Fibroblast of the conjunctiva (primary cell): ENCODE measurements around the gene GMPR.

Experiments
- DNase-seq: peaks from one replicate; pipeline ENCODE4 v3.0.0-alpha.2; 2010; ENCODE audit warnings: low read depth

GMPR gene

DNA sequence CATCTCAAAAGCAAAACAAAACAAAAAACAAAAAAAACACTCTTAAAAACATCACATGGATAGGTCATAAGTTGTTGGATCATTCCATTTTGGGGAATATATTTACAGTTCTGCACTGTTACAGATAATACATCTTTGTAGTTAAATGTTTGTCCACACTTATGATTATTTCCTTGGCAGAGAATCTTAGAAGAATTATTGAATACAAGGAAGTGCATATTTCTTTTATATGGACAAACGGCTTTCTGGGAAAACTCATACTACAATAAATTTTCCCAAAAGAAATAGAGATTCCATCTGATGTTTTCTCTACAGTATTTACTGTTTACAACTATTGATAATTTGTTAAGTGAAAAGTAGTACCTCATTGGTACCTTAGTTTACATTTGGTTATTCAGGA is 33.8 kb downstream of the GMPR start:
- DNase-seq: no peak

DNA sequence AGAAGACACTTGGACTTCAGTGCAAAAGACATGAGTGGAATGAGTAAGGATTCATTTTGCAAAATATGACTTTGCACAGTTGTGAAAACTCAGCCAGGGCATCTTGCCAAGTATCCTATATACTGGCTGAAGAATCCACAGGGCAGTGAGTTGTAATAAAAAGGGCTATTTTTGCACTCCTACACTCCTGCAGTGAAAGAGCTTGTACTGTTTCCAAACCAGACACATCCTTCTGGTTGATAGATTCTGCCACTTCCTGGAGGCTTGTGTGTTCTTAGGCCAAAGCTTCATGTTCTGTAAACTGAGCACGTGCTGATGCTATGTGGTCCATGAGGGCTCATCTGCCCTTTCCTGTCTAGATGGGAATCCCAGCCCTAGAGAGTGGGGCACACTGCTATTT is 34.9 kb downstream of the GMPR start:
- no peak for DNase-seq

DNA sequence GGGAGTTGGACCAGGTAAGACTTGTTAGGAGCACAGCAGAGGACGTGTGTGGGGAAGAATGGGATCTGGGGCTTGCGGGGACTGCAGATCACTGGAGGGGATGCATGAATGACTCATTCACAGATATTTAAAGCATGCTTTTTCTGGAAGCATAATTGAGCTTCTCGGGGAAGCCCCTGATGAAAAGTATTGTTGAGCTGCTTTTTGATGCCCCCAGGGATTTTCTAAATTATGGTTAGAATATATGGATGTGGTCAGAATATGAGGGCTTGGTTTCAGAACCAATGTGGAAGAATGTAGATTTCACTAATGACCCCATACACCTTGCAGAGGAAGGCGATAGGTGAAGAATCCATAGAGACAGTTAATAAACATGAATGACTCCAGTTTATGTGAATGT is 36.1 kb downstream of the GMPR start:
- no peak for DNase-seq

GRCh38 chr6:16274885-16275589 is 36.6 kb downstream of the GMPR start:
- no peak for DNase-seq

DNA sequence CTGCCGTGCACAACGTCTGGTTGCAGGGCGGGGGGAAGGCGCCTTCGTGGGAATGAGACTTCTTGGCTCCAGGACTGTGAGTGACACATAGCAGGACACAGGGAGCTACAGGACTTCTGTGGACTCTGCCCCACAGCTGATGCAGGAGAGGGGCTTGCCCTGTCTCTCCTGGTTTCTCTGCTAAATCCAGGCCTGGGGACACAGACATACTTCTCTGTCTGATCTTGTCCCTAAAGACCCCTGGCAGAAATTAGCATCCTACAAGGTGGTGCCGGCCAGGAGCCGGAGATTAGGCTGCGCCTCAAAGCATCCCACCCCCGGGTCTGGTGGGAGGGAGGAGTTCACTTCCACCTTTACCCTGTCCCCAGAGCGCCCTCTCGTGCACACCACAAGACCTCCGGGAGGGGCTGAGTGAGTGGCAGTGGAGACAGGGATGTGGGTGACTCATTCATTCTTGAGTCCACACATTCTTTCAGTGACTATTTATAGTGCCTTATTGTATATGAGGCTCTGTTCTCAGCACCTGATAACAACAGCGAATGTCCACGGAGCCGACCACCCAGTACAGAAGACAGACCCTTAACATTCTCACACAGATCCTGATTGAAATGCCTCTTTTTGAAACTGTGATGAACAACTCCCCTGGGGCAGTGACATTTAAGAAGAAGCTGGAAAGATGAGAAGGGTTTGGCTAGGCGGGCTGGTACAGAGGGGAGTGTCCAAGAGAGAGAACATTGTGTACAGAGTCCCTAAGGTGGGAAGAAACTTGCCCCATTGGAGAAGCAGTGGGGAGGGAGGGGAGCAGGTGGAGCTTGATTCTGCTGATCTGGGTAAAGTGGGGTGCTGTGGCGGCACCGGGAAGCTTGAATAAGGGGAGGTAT is 39.0 kb downstream of the GMPR start:
- peak; percentile 68 for DNase-seq

GRCh38 chr6:16278048-16278724 is 39.8 kb downstream of the GMPR start:
- no peak for DNase-seq

DNA sequence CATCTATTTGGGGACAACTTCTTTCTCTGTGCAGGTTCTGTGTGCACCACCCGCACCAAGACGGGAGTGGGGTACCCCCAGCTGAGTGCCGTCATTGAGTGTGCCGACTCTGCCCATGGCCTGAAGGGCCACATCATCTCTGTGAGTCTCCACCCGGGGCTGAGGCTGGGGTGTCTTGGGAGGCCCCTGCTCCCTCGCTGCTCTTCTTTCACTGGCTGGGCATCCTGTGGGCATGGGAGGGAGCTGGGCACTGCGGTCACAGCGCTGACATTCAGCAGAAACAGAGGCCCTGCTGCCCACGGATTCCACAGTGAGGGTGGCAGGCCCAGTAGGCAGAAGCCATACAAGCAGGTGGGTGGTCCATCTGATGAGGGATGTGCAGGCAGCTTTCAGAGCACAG is 40.4 kb downstream of the GMPR start:
- no peak for DNase-seq

DNA sequence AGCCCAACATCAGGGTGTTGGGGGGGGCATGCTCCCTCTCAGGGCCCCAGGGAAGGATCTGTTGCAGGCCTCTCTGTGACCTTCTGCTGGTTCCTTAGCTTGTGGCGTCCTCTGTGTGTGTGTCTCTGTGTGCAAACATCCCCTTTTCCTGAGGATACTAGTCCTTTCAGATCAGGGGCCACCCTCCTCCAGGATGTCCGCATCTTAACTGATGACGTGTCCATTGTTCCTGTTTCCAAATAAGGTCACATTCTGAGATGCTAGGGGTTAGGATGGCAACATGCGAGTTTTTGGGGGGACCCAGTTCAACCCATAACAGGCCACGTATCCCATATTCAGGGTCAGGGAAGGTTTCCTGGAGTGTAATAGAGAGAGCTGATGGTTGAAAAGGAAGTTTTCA is 40.9 kb downstream of the GMPR start:
- DNase-seq: no peak

GRCh38 chr6:16282370-16282769 is 44.0 kb downstream of the GMPR start:
- DNase-seq: no peak

DNA sequence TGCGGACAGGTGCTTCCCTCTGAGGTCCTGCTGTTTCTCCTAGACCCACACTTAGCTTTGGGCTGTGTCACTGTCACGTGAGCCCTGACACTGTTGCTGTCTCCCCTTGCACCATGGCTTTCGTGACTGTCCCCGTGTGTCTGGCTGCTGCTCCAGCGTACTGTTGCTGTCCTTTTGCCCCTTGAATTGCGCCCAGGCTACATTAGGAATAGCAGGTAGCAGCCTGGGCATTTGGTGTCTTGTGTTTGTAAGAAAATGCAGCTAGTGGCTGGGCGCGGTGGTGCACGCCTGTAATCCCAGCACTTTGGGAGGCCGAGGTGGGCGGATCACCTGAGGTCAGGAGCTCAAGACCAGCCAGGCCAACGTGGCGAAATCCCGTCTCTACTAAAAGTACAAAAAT is 46.1 kb downstream of the GMPR start:
- DNase-seq: no peak

DNA sequence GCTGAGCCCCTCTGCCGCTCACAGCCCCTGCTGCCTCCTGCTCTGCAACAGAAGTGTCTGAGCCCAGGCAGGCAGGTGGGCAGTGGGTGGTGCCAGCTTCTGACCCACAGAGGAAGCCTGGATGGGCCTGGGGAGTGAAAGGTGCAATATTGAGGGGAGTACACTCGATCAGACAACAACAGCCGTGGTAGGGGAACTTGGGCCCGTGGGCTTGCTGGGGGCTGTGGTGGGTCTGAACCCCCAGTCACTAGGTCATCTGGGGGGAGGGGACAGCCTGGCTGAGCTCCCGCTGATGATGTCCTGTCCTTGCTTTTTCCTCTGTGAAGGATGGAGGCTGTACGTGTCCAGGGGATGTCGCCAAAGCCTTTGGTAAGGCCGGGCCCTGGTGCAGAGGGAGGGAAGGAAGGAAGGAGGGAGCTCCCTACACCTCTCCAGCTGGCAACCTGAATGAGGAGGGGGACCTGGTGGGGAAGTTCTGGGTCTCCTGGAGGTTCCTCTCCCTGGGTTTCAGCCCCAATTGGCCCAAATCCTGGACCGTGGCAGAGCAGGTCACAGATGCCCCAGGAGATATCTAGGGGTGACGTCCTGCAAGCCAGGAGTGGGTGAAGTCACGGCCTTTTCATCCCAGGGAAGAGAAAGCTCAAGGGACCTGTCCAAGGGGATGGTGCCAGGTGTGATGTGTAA is 47.2 kb downstream of the GMPR start:
- no peak for DNase-seq

GRCh38 chr6:16286151-16286522 is 47.8 kb downstream of the GMPR start:
- peak; percentile 4 for DNase-seq

GRCh38 chr6:16288163-16288562 is 49.8 kb downstream of the GMPR start:
- no peak for DNase-seq

DNA sequence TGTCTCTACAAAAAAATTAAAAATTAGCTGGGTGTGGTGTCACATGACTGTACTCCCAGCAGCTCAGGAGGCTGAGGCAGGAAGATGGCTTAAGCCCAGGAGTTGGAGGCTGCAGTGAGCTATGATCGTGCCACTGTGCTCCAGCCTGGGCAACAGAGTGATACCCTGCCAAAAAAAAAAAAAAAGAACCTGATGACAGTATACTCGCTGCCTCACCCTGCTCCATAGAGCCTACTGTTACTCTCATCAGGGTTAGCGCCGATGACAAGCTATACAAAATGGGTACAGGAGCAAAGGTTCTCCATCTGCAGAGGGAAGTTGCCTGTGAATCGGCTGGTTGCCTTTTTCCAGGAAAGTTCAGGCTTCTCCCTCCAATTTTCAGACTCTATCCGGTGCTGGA is 53.4 kb downstream of the GMPR start:
- no peak for DNase-seq

DNA sequence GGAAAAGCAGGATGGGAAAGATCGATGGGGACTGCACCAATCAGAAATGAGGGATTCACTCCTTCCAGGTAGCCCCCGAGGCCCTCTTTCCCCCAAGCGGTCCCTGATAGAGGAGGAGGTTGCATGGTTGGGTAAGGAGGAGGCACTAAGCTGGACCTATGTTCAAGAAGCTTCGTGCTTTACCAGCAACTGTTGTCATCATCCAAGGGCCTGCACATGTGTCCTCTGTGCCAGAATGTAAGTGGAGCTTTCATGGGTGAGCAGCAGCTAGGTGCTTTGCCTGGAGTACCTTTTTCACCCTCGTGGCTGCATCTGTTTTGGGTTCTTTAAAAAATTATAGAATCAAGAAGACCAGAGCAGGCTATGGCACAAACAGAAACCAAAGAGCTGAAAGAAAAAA is 54.0 kb downstream of the GMPR start:
- DNase-seq: no peak

- DNase-seq: no peak
Measured at GRCh38 chr6:16292942-16293341, 54.6 kb downstream of the GMPR start.

DNA sequence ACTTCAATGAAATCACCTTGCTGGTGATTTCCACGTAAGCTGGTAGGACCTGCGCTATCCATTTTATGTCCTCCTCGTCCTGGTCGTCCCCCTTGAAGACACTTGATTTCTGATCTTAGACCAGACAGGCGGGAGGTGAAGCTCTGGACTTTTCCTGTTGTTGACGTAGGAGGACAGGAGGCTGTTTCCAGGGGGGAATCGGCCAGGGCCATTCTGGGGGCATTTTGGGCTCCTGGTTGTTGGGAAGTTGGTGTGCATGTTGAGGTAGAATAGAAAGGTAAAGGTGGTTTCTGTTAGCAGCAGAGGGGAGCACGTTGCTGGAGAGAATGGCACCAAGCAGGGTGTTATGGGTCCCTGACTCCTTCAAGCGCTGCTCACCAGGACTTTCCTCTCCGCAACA is 56.0 kb downstream of the GMPR start:
- no peak for DNase-seq

DNA sequence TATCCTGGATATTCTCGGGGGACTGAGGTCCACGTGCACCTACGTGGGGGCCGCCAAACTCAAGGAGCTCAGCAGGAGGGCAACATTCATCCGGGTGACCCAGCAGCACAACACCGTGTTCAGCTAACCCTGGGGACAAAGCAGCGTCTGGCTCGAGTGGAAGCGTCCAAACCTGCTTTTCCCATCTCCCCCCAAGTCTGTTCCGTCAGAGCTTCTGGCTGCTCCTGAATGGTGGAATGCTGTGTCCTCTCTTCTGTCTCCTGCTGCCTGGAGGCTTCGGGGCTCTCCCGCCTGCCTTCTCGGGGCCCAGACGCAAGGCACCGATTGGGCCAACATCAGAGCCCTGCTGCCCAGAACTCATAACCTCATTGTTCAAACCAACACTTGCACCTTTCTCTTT is 56.7 kb downstream of the GMPR start:
- no peak for DNase-seq

DNA sequence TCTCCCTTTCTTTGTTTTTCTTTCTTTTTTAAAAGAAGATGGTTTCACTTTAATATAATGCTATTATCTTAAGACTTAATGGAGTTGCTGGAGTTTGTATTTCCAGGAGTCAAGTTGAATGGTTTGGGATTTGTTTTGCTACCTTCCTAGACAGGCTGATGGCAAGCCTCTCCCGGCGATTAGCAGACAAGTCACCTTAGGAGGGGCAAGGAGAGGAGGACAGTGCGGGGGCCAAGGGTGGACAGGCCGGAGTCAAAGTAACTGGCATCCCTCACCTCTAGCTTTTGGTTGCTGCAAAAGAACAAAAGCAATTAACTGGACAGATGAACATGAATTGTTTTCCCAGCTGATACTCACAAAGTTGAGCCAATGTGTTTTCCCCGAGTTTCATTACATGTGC is 57.1 kb downstream of the GMPR start:
- no peak for DNase-seq

DNA sequence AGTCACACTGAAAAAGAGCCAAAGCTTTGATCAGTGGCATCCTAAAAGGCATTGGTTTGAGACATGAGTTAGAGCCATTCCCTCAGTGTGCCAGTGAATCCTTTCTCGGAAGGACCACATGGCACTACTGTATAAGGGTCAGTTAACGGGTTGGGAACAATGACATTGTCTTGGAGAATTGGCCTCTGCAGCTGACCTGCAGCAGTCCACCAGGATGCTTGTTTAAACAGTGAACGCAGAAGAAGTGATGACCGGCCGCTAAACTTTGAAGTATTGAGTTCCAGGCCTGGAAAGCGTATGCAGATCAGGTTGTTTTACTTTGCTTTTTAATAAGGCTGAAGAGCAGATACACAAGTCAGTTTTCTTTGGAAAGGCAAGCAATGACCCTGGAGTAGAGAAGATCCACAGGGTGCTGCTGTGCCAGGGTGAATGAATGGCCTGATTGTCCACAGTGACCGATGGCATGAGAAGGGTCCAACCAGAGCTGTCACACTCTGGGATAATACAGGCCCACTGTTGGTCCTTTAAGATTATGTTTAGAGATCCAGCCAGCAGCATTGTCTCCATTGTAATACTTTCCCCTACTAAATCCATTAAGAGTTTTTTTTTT is 57.8 kb downstream of the GMPR start:
- no peak for DNase-seq

GRCh38 chr6:16299861-16300260 is 61.5 kb downstream of the GMPR start:
- DNase-seq: no peak

GRCh38 chr6:16301511-16301910 is 63.1 kb downstream of the GMPR start:
- DNase-seq: no peak
